ENCODE data around the gene RABGAP1L.

The RABGAP1L gene

GRCh38 chr1:174956086-174956485, 796.8 kb downstream of the RABGAP1L start:
- no peak for TF ChIP-seq EZH2 (IDR thresholded peaks at IDR 0.05)
- H3K9ac ChIP-seq (ENCODE audit: insufficient read length) = no peak overlapping the region
- no peaks in the 10 kb centered on the region for H3K9me3 ChIP-seq (ENCODE audit: low read depth, low read length)
- H3K27ac ChIP-seq = no peak overlapping the region
- H3K4me3 ChIP-seq = no peak overlapping the region
- no peak for DNase-seq (ENCODE audit: low read depth, low spot score)
- no peaks in the 10 kb centered on the region for H3K36me3 ChIP-seq (ENCODE audit: insufficient read depth, low read length)

GRCh38 chr1:174956976-174957375, 797.7 kb downstream of the RABGAP1L start:
- Histone ChIP-seq H3K27ac (no peak overlapping the region), H3K9ac (ENCODE audit: insufficient read length) (no peak overlapping the region), H3K9me3 (ENCODE audit: low read depth, low read length) (no peaks in the 10 kb centered on the region), H3K36me3 (ENCODE audit: insufficient read depth, low read length) (no peaks in the 10 kb centered on the region), H3K4me3 (no peak overlapping the region)
- no peak for TF ChIP-seq FOXP2 (optimal IDR thresholded peaks at IDR 0.05; ENCODE audit: control extremely low read depth, extremely low read length, insufficient read depth)
- TF ChIP-seq POLR2AphosphoS5 (IDR thresholded peaks at IDR 0.05; ENCODE audit: borderline replicate concordance, low read depth, low read length) = no peak
- no peak for TF ChIP-seq EZH2 (IDR thresholded peaks at IDR 0.05)
- no peak for DNase-seq (ENCODE audit: low read depth, low spot score)

DNA sequence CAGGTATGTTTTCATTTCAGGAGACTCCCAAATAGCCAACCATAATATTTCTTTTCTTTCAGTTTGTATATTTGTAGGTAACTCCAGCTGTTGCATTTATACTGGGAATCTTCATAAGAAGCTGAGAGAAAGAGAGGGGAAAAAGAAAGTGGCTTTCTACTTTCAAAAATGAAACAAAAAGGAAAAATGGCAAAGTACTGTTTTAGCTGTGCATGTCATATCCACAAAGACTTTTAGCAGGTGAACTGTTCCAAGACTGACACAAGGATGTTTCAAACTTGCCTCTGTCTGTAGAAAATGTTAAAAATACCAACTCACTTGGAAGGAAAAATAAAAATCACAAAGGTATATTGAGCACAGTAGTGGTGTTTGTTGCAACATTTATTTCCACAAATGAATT, 798.5 kb downstream of the RABGAP1L start:
- Histone ChIP-seq H3K4me3 (no peak overlapping the region), H3K36me3 (ENCODE audit: insufficient read depth, low read length) (no peaks in the 10 kb centered on the region), H3K9ac (ENCODE audit: insufficient read length) (no peak overlapping the region), H3K9me3 (ENCODE audit: low read depth, low read length) (no peaks in the 10 kb centered on the region), H3K27ac (no peak overlapping the region)
- DNase-seq (ENCODE audit: low read depth, low spot score) = no peak
- TF ChIP-seq FOXP2 (optimal IDR thresholded peaks at IDR 0.05; ENCODE audit: control extremely low read depth, extremely low read length, insufficient read depth) (no peak), EZH2 (IDR thresholded peaks at IDR 0.05) (no peak), POLR2AphosphoS5 (IDR thresholded peaks at IDR 0.05; ENCODE audit: borderline replicate concordance, low read depth, low read length) (no peak)

GRCh38 chr1:174958396-174958795, 799.1 kb downstream of the RABGAP1L start:
- no peak for DNase-seq (ENCODE audit: low read depth, low spot score)
- Histone ChIP-seq H3K9me3 (ENCODE audit: low read depth, low read length) (no peaks in the 10 kb centered on the region), H3K4me3 (no peak overlapping the region), H3K27ac (no peak overlapping the region), H3K9ac (ENCODE audit: insufficient read length) (no peak overlapping the region), H3K36me3 (ENCODE audit: insufficient read depth, low read length) (no peaks in the 10 kb centered on the region)
- TF ChIP-seq POLR2AphosphoS5 (IDR thresholded peaks at IDR 0.05; ENCODE audit: borderline replicate concordance, low read depth, low read length) (no peak), EZH2 (IDR thresholded peaks at IDR 0.05) (no peak), FOXP2 (optimal IDR thresholded peaks at IDR 0.05; ENCODE audit: control extremely low read depth, extremely low read length, insufficient read depth) (no peak)

- Histone ChIP-seq H3K9ac (ENCODE audit: insufficient read length) (no peak overlapping the region), H3K4me3 (no peak overlapping the region), H3K27ac (no peak overlapping the region), H3K36me3 (ENCODE audit: insufficient read depth, low read length) (no peaks in the 10 kb centered on the region), H3K9me3 (ENCODE audit: low read depth, low read length) (no peaks in the 10 kb centered on the region)
- DNase-seq (ENCODE audit: low read depth, low spot score) = no peak
- no peak for TF ChIP-seq EZH2 (IDR thresholded peaks at IDR 0.05)
- TF ChIP-seq POLR2AphosphoS5 (IDR thresholded peaks at IDR 0.05; ENCODE audit: borderline replicate concordance, low read depth, low read length) = no peak
- no peak for TF ChIP-seq FOXP2 (optimal IDR thresholded peaks at IDR 0.05; ENCODE audit: control extremely low read depth, extremely low read length, insufficient read depth)
Observed at GRCh38 chr1:174960362-174960761, 801.0 kb downstream of the RABGAP1L start.

GRCh38 chr1:174963529-174964125, 804.3 kb downstream of the RABGAP1L start:
- Histone ChIP-seq H3K4me3 (no peak overlapping the region), H3K9ac (ENCODE audit: insufficient read length) (no peak overlapping the region), H3K27ac (no peak overlapping the region), H3K9me3 (ENCODE audit: low read depth, low read length) (no peaks in the 10 kb centered on the region), H3K36me3 (ENCODE audit: insufficient read depth, low read length) (no peaks in the 10 kb centered on the region)
- no peak for TF ChIP-seq POLR2AphosphoS5 (IDR thresholded peaks at IDR 0.05; ENCODE audit: borderline replicate concordance, low read depth, low read length)
- no peak for TF ChIP-seq FOXP2 (optimal IDR thresholded peaks at IDR 0.05; ENCODE audit: control extremely low read depth, extremely low read length, insufficient read depth)
- TF ChIP-seq EZH2 (IDR thresholded peaks at IDR 0.05) = no peak
- no peak for DNase-seq (ENCODE audit: low read depth, low spot score)

DNA sequence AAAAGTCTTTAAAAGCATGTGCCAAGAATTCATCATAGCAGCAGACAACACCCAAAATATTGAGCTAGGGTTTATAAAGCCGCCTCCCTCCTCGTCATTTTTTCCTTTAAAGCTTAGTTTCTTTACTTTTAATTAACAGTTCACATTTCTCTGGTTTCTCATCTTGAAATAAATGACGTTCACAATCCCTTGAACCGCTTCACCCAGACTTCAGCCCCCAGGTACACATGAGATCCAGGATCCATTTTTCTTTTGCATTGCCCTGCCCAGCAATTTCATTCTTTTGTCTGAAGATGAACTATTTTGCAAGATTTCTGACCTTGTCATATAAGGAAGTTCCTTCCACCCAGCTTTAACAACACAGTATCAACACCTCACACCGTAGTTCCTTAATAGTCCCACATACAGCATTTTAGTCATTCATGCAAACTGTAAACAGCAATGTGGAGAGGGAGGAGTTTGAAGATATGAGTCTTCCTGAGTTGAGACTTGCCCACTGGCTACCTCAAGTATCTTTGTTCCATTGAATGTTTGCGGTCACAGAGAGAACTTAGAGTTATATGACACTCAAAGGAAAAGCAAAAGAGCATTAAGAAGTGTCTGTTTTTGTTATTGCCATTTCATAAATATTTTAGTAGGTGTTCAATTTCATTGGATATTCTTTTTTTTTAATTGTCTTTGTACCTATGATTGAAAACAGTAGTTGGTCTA, 805.1 kb downstream of the RABGAP1L start:
- peak overlapping the region; percentile 83; the same call in 1 of the 2 replicates for H3K27ac ChIP-seq
- H3K4me3 ChIP-seq = no peak overlapping the region
- H3K9ac ChIP-seq (ENCODE audit: insufficient read length) = no peak overlapping the region
- H3K9me3 ChIP-seq (ENCODE audit: low read depth, low read length) = no peaks in the 10 kb centered on the region
- TF ChIP-seq EZH2 (IDR thresholded peaks at IDR 0.05) = no peak
- no peak for TF ChIP-seq FOXP2 (optimal IDR thresholded peaks at IDR 0.05; ENCODE audit: control extremely low read depth, extremely low read length, insufficient read depth)
- TF ChIP-seq POLR2AphosphoS5 (IDR thresholded peaks at IDR 0.05; ENCODE audit: borderline replicate concordance, low read depth, low read length) = no peak
- no peaks in the 10 kb centered on the region for H3K36me3 ChIP-seq (ENCODE audit: insufficient read depth, low read length)
- DNase-seq (ENCODE audit: low read depth, low spot score) = no peak

DNA sequence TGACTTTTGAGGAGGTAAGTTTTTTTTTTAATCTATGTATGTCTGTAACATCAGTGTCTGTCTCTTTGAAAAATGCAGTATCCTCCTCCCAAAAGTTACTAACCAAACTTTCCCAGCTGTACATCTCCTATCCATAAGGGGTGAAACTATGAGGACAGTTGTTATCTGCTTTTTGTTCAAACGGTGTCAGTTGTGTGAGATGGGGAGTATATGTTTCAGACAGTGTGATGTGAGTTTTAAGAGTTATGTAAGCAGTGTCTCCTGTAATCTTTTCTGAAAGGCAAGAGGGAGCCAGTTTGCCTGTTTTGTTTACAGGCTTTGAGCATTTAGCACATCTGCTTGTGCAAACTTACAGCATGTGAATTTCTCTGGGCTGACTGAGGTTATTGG, 805.6 kb downstream of the RABGAP1L start:
- H3K27ac ChIP-seq = peak overlapping the region; percentile 83

More for the DNA sequence above, 805.6 kb downstream of the RABGAP1L start:
- no peaks in the 10 kb centered on the region for H3K9me3 ChIP-seq (ENCODE audit: low read depth, low read length)
- no peaks in the 10 kb centered on the region for H3K36me3 ChIP-seq (ENCODE audit: insufficient read depth, low read length)
- no peak for TF ChIP-seq EZH2 (IDR thresholded peaks at IDR 0.05)
- peak overlapping the region; percentile 59 for H3K4me3 ChIP-seq
- peak overlapping the region; percentile 38 for H3K9ac ChIP-seq (ENCODE audit: insufficient read length)
- DNase-seq (ENCODE audit: low read depth, low spot score) = no peak
